Endothelial cell (in vitro differentiated cells): ENCODE results near the gene DIP2C. TPM values are rescaled to one million over a fixed set of nuclear protein-coding genes. Genes with fewer than 3 reads are reported as not detected.

Experiments
- DNase-seq: peaks from one replicate; pipeline ENCODE4 v3.0.0; 2021; ENCODE audit warnings: low spot score
- H3K27ac Mint-ChIP-seq: one replicate; pipeline ENCODE4 v1.8.0; 2021; ENCODE audit warnings: mixed read lengths, inconsistent platforms; ENCODE audit not compliant: unreplicated experiment
- H3K27me3 Mint-ChIP-seq: one replicate; pipeline ENCODE4 v1.8.0; 2021; ENCODE audit warnings: mild to moderate bottlenecking, moderate library complexity, mixed read lengths, inconsistent platforms; ENCODE audit not compliant: unreplicated experiment
- H3K36me3 Mint-ChIP-seq: one replicate; pipeline ENCODE4 v1.8.0; 2021; ENCODE audit warnings: mild to moderate bottlenecking, low read depth, mixed read lengths, inconsistent platforms; ENCODE audit not compliant: unreplicated experiment
- H3K4me1 Mint-ChIP-seq: one replicate; pipeline ENCODE4 v1.8.0; 2021; ENCODE audit warnings: mild to moderate bottlenecking, mixed read lengths, inconsistent platforms; ENCODE audit not compliant: unreplicated experiment
- H3K4me3 Mint-ChIP-seq: one replicate; pipeline ENCODE4 v1.8.0; 2021; ENCODE audit warnings: mild to moderate bottlenecking, mixed read lengths, inconsistent platforms; ENCODE audit not compliant: unreplicated experiment
- H3K9me3 Mint-ChIP-seq: one replicate; pipeline ENCODE4 v1.8.0; 2021; ENCODE audit warnings: mixed read lengths, inconsistent platforms; ENCODE audit not compliant: unreplicated experiment
- total RNA-seq: library from RNA; stranded (reverse); fragmentation: NEBNext Ultra II Directional; extraction: Animal tissue kit (Norgen Biotek cat#: 25700); gene quantifications from one replicate; pipeline ENCODE4 v1.2.1, GENCODE V29; 2021; ENCODE audit not compliant: unreplicated experiment
- TF ChIP-seq, protein P1 (sequence below): fragments of 200-600 bp; sonication (generic); IDR thresholded peaks from one replicate; pipeline ENCODE4 v1.5.0; 2021; ENCODE audit warnings: antibody characterized with exemption; ENCODE audit not compliant: unreplicated experiment

Gene DIP2C
- total RNA-seq, 1 donor from 2014 or later = 13.1 TPM

DNA sequence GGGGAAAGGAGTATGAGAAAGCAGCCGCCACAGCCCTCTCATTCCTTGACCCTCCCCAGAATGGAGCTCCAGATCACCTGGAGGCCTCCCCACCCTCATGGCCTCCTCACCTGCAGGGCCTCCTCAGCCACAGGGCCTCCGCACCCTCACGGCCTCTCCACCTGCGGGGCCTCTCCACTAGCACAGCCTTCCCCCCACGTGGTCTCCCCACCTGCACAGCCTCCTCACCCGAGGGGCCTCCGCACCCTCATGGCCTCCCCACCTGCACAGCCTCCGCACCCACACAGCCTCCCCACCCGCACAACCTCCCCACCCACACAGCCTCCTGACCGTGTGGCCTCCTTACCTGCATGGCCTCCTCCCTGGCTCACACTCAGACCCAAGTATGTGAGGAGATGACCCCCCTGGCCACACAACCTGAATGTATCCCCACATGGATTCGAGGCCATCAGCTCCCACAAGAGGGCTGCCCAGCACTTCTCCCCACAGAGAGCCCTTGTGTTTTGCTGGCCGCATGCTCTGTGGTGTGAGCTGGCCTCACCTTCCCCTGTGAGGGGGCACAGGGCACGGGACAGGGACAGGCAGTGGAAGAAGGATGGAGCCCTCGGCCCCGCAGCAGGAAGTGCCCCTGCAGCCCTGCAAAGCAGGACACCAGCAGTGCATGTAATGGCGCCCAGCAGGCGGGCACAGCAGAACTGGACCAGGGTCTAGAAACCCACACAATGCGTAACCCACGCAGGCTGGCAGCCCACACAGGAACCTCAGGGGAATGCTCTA is 3.1 kb downstream of the DIP2C start:
- Mint-ChIP-seq H3K27ac (no peak overlapping the region), H3K9me3 (no peaks in the 10 kb centered on the region), H3K27me3 (peaks cover 10% of the 10 kb centered on the region), H3K4me1 (peaks cover 6% of the 10 kb centered on the region), H3K4me3 (no peak overlapping the region), H3K36me3 (peaks cover 6% of the 10 kb centered on the region)
- DNase-seq = no peak
- TF ChIP-seq, protein P1, sequence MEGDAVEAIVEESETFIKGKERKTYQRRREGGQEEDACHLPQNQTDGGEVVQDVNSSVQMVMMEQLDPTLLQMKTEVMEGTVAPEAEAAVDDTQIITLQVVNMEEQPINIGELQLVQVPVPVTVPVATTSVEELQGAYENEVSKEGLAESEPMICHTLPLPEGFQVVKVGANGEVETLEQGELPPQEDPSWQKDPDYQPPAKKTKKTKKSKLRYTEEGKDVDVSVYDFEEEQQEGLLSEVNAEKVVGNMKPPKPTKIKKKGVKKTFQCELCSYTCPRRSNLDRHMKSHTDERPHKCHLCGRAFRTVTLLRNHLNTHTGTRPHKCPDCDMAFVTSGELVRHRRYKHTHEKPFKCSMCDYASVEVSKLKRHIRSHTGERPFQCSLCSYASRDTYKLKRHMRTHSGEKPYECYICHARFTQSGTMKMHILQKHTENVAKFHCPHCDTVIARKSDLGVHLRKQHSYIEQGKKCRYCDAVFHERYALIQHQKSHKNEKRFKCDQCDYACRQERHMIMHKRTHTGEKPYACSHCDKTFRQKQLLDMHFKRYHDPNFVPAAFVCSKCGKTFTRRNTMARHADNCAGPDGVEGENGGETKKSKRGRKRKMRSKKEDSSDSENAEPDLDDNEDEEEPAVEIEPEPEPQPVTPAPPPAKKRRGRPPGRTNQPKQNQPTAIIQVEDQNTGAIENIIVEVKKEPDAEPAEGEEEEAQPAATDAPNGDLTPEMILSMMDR = no peak

GRCh38 chr10:685613-686012 is 3.9 kb downstream of the DIP2C start:
- H3K36me3 Mint-ChIP-seq = peaks cover 6% of the 10 kb centered on the region
- H3K27me3 Mint-ChIP-seq = peaks cover 7% of the 10 kb centered on the region
- H3K9me3 Mint-ChIP-seq = no peaks in the 10 kb centered on the region
- TF ChIP-seq, protein P1 = no peak
- H3K4me1 Mint-ChIP-seq = peaks cover 6% of the 10 kb centered on the region
- H3K27ac Mint-ChIP-seq = no peak overlapping the region
- DNase-seq = no peak
- H3K4me3 Mint-ChIP-seq = no peak overlapping the region

DNA sequence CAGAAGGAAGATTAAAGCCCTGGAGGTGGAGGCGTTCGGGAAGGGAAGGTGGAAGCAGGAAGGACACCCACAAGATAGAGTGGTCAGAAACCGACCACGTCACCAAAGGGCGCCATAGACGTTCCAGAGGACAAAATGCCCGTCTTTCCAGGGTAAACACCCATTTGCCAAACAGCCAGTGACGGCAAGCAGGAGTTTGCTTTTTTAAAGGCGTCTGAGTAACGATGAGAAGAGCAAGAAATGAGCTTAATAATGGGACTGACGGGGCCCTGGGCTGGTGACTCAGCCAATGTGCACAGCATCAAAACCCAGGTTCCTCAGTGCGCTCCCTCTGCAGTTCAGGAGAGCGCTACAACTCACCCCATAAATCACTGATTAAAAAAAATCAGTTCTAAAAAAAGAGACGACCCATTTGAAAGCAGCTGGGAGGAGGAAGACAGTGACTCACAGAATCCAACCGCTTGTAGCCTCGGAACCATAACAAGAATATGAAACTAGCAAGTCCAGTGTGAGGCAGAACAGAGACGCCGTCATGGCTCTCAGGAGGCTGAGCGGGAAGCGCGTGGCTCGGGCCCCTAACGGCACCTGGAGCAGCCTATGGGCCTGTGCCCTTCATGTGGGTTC is 5.9 kb downstream of the DIP2C start:
- H3K4me3 Mint-ChIP-seq = no peak overlapping the region
- TF ChIP-seq, protein P1 = no peak
- H3K36me3 Mint-ChIP-seq = peaks cover 6% of the 10 kb centered on the region
- no peak overlapping the region for H3K27ac Mint-ChIP-seq
- no peaks in the 10 kb centered on the region for H3K9me3 Mint-ChIP-seq
- H3K4me1 Mint-ChIP-seq = peaks cover 6% of the 10 kb centered on the region
- H3K27me3 Mint-ChIP-seq = peaks cover 4% of the 10 kb centered on the region
- DNase-seq = no peak

DNA sequence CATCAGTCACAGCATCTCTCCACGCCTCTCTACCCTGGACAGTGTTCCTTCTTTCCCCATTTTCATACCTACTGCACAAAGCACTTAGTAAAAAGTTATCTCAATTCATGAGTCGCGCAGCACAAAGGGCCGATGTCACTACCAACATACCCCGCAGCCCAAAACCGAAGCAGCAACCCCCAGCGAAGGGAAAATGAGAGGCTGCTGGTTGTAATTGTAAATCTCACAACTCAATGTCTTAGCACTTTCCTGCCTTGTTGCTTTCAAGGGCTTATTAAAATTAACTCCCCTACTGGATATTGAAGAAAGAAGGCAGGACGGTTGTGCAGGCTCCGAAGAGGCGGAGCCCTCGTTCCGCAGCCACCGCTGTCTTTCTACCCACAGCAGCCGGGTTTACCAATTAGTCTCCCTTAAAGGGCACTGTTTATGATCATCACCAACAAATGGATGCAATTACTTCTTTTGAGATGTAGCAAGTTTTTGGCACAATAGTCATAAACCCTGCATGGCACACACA is 6.5 kb downstream of the DIP2C start:
- DNase-seq = no peak
- H3K4me3 Mint-ChIP-seq = no peak overlapping the region
- no peaks in the 10 kb centered on the region for H3K9me3 Mint-ChIP-seq
- H3K27ac Mint-ChIP-seq = no peak overlapping the region
- H3K27me3 Mint-ChIP-seq = peaks cover 1% of the 10 kb centered on the region
- H3K4me1 Mint-ChIP-seq = peaks cover 1% of the 10 kb centered on the region
- H3K36me3 Mint-ChIP-seq = peaks cover 6% of the 10 kb centered on the region
- TF ChIP-seq, protein P1 = no peak
